Esophagus squamous epithelium (tissue), 5 donors: ENCODE data around the gene EPHA3. TPM values are rescaled to one million over a fixed set of nuclear protein-coding genes. Genes with fewer than 3 reads are reported as not detected.
A peak's percentile ranks its signal among the peaks of the same experiment; 100 is the strongest.

Source experiments
- DNase-seq: peaks from one replicate; lab custom pipeline; 2025; lab: John Stamatoyannopoulos, UW
- H3K27ac ChIP-seq, 4 donors: fragments of 200-600 bp; sonication (generic); one replicate each; pipeline ENCODE4 v1.5.1; 2016 to 2019; ENCODE audit warnings: mild to moderate bottlenecking in 1 of 4
- H3K27me3 ChIP-seq, 4 donors: fragments of 200-600 bp; sonication (generic); 1 replicate in 3 of 4; 2 replicates in 1 of 4; pipeline versions ENCODE4 v1.5.1 to v1.6.0; 2017 to 2021; ENCODE audit warnings: antibody characterized with exemption in 1 of 4
- H3K36me3 ChIP-seq, 3 donors: fragments of 200-600 bp; sonication (generic); one replicate each; pipeline ENCODE4 v1.5.1; 2016 to 2019
- H3K4me1 ChIP-seq, 3 donors: fragments of 200-600 bp; sonication (generic); one replicate each; pipeline ENCODE4 v1.5.1; 2017 to 2019
- H3K4me3 ChIP-seq, 4 donors: fragments of 200-600 bp; sonication (generic); 1 replicate in 3 of 4; 2 replicates in 1 of 4; pipeline ENCODE4 v1.5.1; 2016 to 2019; ENCODE audit warnings: mild to moderate bottlenecking in 2 of 4, moderate library complexity in 1 of 4
- H3K9me3 ChIP-seq, 3 donors: fragments of 200-600 bp; sonication (generic); one replicate each; pipeline ENCODE4 v1.5.1; 2016 to 2019
- POLR2A ChIP-seq, 4 donors: fragments of 450-650 bp; IDR thresholded peaks; one replicate each; pipeline ENCODE4 v1.6.1; 2017; ENCODE audit warnings: antibody characterized with exemption in 4 of 4, mild to moderate bottlenecking in 4 of 4, moderate library complexity in 3 of 4
- WGBS, 2 donors: methylation state at CpG; one replicate each; pipeline ENCODE4 v1.1.5; 2018; 5-methylcytosine and 5-hydroxymethylcytosine counted together
- intact Hi-C: fragments of 100-400 bp; cut with DNase I; formaldehyde crosslinking; loops from one replicate; pipeline ENCODE4 v1.15.0; 2022
- total RNA-seq, 4 donors: library from RNA; depleted of rRNA; stranded (reverse); fragments of >200 nt; gene quantifications; one replicate each; pipeline ENCODE4 v1.1.0, GENCODE V29; 2016
- TF ChIP-seq, protein P1 (sequence below), 6 experiments: fragments of 450-650 bp in 4 of 6; fragments of 200-600 bp in 2 of 6; sonication (generic) in 2 of 6; IDR thresholded peaks; one replicate each; pipeline ENCODE4 v1.5.1; 2016 to 2019; ENCODE audit warnings: antibody characterized with exemption in 6 of 6, mild to moderate bottlenecking in 4 of 6, moderate library complexity in 4 of 6
- donor health status: DM: yes; HTN: yes; CAD: no.

Gene EPHA3
- total RNA-seq, 4 donors from 2014 or later, result 0.38 to 3.6 (median 1.4) TPM

DNA sequence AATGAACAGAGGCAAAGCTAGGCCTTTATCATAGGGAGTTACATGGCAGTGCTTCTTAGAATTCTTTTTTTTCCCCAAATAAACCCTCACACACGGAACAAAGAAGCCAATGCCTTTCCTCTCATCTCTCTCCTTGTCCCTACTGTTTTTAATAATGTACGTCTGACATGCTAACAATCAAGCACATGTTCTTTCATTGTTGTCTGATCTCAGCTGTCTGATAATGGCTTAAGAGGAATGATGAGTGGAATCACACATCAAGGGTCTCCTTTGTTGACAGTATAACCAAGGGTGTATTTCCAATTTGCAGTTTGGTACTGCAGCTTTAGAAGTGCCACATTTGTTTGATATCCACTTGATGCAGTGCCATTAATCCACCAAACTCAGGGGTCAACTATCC lies 34.8 kb upstream of the EPHA3 start:
- Histone ChIP-seq H3K9me3 (peaks cover 0 to 3% (median 0%) of the 10 kb centered on the region in 3 donors), H3K4me1 (no peaks in the 10 kb centered on the region), H3K27ac (no peak overlapping the region), H3K36me3 (no peaks in the 10 kb centered on the region), H3K4me3 (no peak overlapping the region), H3K27me3 (no peaks in the 10 kb centered on the region)
- no peak for DNase-seq
- TF ChIP-seq POLR2A (IDR thresholded peaks at IDR 0.05), result no peak
- TF ChIP-seq, protein P1, sequence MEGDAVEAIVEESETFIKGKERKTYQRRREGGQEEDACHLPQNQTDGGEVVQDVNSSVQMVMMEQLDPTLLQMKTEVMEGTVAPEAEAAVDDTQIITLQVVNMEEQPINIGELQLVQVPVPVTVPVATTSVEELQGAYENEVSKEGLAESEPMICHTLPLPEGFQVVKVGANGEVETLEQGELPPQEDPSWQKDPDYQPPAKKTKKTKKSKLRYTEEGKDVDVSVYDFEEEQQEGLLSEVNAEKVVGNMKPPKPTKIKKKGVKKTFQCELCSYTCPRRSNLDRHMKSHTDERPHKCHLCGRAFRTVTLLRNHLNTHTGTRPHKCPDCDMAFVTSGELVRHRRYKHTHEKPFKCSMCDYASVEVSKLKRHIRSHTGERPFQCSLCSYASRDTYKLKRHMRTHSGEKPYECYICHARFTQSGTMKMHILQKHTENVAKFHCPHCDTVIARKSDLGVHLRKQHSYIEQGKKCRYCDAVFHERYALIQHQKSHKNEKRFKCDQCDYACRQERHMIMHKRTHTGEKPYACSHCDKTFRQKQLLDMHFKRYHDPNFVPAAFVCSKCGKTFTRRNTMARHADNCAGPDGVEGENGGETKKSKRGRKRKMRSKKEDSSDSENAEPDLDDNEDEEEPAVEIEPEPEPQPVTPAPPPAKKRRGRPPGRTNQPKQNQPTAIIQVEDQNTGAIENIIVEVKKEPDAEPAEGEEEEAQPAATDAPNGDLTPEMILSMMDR (IDR thresholded peaks at IDR 0.05), result no peak
- 37 to 44% methylated on average over 2 of the region's 2 CpGs for WGBS, 2 donors
- intact Hi-C loops, result no loop called here

DNA sequence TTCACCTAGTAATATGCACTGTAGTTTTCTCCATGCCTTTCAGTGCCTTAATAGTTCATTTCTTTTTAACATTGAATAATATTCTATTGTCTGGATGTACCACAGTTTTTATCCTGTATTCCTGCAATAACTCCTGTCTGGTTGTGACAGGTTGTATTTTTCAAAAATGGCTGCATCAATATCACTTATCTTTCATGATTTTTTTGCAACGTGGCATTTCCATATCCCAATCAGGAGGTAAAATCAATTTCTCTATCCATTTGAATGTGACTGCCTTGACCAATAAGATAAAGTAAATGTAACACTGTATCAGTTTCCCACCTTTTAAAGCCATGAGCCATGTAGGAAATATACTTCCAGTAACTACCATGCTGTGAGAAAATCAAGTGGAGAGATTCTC lies 27.5 kb upstream of the EPHA3 start:
- Histone ChIP-seq H3K27me3 (no peaks in the 10 kb centered on the region), H3K9me3 (peaks cover 0 to 3% (median 0%) of the 10 kb centered on the region in 3 donors), H3K4me3 (no peak overlapping the region), H3K4me1 (no peaks in the 10 kb centered on the region), H3K36me3 (no peaks in the 10 kb centered on the region), H3K27ac (no peak overlapping the region)
- WGBS, 2 donors, result 55 to 62% methylated on average over 1 of the region's 1 CpG
- no peak for DNase-seq
- intact Hi-C loops, result no loop called here
- TF ChIP-seq, protein P1 (IDR thresholded peaks at IDR 0.05), result no peak
- TF ChIP-seq POLR2A (IDR thresholded peaks at IDR 0.05), result no peak

DNA sequence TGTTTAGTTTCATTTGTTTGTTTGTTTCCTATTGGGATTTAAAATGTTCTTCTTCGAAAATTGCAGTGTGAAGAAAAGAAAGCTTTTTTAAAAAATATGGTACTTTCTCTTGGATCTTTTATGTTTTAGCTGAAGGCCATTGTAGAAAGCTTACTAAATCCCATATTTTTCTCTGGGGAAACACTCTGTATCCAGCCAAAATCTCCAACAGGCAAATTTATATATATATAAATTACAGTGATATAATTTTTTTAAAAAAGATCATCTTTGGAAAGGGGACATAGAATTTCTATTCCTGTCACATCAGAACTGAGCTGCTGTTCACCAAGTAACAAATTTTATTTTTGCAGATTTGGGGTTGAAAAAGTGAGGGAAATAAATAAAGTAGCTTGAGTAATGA lies 19.6 kb upstream of the EPHA3 start:
- 35 to 52% methylated on average over 1 of the region's 1 CpG for WGBS, 2 donors
- no peak for DNase-seq

DNA sequence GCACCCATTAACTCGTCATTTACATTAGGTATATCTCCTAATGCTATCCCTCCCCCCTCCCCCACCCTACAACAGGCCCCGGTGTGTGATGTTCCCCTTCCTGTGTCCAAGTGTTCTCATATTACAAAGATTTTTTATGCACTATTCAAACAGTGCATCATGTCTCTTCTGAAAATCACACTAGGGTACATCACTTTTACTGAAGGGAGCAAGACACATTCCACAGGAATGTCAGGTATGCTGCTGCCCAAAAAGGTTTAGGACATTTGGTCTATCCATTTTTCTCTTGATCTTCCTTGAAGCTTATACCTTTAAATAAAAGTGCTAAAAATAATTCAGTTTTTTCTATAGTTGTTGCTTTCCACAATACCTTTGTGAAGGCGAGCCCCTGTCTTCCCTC lies 9.2 kb upstream of the EPHA3 start:
- H3K4me1 ChIP-seq, result no peaks in the 10 kb centered on the region
- no peak for DNase-seq
- no peaks in the 10 kb centered on the region for H3K36me3 ChIP-seq
- intact Hi-C loops, result no loop called here
- no peak overlapping the region for H3K4me3 ChIP-seq
- no peaks in the 10 kb centered on the region for H3K27me3 ChIP-seq
- no peak for TF ChIP-seq POLR2A (IDR thresholded peaks at IDR 0.05)
- TF ChIP-seq, protein P1 (IDR thresholded peaks at IDR 0.05), result no peak
- H3K9me3 ChIP-seq, result no peaks in the 10 kb centered on the region
- WGBS, 2 donors, result 73 to 86% methylated on average over 3 of the region's 3 CpGs
- no peak overlapping the region for H3K27ac ChIP-seq

More for the DNA sequence above, 19.6 kb upstream of the EPHA3 start:
- Histone ChIP-seq H3K27ac (no peak overlapping the region), H3K9me3 (no peaks in the 10 kb centered on the region), H3K4me1 (no peaks in the 10 kb centered on the region), H3K4me3 (no peak overlapping the region), H3K27me3 (no peaks in the 10 kb centered on the region), H3K36me3 (no peaks in the 10 kb centered on the region)
- intact Hi-C loops, result no loop called here
- TF ChIP-seq, protein P1 (IDR thresholded peaks at IDR 0.05), result no peak
- no peak for TF ChIP-seq POLR2A (IDR thresholded peaks at IDR 0.05)

DNA sequence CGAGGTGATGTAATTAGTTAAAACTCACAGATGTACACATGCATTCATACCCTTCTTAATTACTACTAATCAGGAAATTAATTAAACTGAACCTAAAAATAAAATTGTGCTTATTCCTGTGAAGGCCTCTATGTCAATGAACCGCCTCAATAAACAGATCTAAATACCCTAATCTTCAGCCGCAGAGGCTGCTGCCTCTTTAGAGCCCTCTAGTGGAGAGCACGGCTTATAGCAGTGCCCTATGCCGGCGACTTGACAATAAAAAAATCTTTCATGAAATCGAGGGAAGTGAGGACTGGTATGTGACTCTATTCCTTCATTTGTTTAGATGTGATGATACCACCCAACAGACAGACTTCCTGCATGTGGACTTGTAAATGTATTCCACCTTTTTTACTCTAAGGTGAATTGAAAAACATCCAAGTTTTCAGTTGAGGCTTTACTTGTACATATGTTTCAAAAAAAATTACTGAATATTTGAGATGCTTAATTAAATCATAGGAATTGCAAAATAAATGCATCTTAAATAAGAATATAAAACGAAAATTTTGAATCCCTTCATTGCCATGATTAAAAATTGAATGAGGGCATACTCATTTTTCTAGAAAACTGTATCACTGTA lies 8.3 kb upstream of the EPHA3 start:
- Histone ChIP-seq H3K9me3 (no peaks in the 10 kb centered on the region), H3K36me3 (no peaks in the 10 kb centered on the region), H3K27me3 (peaks cover 0 to 3% (median 0%) of the 10 kb centered on the region in 4 donors), H3K4me1 (no peaks in the 10 kb centered on the region), H3K27ac (no peak overlapping the region), H3K4me3 (no peak overlapping the region)
- 17 to 18% methylated on average over 8 of the region's 8 CpGs for WGBS, 2 donors
- TF ChIP-seq POLR2A (IDR thresholded peaks at IDR 0.05), result no peak
- TF ChIP-seq, protein P1 (IDR thresholded peaks at IDR 0.05), result peak; percentile 38 to 84 (median 72)
- DNase-seq, result no peak
- intact Hi-C loops, result no loop called here
